ENCODE measurements around the gene ZMAT5.

ZMAT5 gene

DNA sequence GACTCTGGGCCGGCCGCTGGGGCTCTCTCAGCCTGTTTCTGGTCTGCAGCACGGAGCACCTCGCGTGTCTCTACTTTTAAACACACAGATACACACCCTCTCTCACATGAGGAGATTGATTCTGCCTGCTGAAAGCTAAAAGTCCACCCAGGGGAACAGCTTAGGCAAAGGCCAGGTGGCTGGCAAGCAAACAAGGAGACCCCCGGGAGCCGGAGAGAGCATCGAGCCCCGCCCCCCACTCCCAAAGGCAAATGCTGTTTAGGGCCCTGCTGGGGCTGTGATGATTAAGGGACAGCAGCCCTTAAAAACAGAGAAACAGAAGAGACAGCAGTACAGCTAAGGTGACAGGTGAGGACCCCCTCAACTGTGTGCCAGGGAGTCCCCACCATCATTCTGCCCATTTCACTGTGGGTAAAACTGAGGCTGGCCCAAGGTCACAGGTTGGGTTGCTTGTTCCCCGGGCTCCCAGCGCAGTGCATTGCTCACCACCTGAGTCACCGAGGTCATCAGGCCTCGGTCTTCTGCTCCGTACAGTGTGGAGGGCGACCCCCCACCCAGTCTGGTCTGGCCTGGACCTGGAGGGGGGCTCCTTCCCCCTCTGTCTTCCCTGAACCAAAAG lies 40.2 kb downstream of the ZMAT5 start:
- DNase-seq = no peak

DNA sequence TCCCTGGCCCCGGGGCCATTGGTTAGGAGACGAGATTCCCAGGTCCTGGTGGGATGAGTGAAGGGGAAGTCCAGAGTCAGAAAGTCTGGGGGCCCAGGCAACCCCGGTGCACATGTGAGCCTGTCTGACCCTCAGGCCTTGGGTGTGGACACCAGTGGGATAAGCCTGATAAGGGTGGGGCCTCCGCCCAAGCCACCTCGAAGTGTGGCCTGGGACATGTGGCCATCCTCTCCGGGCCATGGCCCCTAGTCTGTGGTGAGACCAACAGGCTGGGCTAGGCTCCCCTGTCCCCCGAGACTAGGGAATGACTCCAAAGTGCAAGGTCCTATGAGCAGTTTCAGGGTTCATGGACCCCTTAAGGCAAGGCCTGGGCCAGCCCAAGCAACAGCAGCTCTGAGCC lies 40.7 kb downstream of the ZMAT5 start:
- DNase-seq = no peak

DNA sequence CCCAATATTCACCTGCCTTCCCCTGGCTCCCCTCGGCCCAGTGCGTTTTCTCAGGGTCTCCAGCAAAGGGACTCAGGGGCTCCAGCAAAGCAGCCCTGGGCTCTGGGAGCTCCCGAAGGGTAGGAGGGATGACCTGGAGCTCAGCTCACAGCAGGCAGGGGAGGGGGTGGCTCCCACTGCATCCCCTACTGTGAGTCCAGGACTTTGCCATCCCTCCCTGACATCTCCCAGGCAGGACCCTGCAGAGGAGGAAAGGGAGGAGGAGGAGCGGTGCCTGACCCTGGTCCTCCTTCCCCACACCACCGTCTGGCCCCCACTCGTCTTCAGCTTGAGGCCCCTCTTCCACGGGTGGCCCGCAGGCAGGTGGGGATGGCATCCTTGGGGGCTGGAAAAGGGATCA lies 42.0 kb downstream of the ZMAT5 start:
- no peak for DNase-seq

DNA sequence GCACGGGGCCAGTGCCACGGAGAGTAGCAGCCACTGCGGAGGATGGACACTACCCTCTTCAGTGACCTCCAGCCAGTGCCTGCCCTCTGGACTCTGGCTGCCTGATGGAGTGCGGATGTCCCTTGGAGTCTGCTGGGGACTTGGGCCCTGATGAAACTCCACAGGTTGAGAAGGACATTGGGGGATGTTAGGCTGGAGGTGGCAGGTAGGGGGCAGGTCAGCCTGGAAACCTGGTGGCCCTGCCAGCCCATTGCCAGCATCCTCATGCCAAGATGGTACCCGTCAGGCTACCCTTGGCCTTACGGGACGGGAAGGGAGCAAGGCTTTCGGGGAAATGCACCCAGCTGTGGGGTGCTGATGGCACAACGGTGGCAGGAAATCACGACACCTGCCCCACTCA lies 43.0 kb downstream of the ZMAT5 start:
- no peak for DNase-seq

DNA sequence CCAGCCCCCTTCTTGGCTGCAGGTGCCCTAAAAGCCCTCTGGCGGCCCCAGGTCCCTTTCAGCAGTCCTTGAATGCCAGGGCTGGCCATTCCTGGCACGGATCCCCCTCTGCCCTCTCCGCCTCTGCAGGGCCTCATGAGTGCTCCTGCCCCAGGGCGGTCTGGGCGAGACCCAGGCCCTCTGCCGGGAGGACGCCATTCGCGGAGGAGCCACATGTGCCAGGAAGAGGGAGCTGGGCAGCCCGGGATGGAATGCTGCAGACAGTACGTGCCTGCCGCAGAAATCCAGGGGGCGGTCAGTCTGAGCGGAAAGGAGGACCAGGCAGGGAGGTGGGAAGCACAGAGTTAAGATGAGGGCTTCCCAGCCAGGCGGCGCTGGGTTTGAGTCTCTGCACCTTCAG lies 44.2 kb downstream of the ZMAT5 start:
- DNase-seq = no peak

DNA sequence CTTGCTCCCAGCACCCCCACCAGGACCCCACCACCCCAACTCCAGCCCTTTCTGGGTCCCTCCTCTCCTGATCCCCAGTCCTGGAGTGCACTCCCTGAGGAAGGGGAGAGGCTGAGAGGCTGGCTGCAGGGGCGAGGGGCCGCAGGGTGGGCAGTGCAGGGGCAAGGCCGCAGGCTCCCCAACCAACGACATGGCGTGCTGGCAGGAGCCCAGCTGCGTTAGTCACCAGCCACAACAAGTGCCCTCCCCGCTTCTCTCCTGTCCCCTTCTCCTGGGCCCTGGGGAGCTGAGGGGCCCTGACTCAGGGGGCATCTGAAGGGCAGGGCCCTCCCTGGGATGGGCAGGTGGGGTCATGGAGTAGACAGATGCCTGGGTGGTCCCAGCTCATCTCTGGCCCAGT lies 44.7 kb downstream of the ZMAT5 start:
- no peak for DNase-seq

DNA sequence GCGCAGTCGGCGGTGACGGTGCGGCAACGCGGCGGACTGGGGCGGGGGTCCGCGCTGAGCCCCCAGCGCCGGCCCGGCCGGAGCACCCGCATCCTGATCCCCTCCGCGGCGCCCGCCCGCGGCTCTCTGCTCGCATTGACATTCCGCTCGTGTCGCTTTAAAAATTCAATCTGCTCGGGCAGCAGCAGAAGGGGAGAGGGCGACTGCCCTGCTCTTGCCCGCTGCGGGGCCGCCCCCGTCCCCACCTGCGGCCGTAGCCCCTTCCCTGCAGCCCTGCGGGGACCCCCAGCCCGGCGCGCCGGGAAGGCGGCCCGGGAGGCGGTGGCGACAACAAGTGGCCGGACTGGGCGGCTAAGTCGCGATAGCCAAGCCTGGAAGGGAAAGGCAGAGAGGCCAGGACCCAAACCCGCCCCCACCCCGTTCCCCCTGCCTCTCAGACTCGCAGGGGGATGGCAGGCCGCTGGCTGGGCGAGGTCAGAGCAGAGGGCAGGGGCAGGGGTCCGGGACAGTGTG lies 45.9 kb downstream of the ZMAT5 start:
- DNase-seq = no peak

DNA sequence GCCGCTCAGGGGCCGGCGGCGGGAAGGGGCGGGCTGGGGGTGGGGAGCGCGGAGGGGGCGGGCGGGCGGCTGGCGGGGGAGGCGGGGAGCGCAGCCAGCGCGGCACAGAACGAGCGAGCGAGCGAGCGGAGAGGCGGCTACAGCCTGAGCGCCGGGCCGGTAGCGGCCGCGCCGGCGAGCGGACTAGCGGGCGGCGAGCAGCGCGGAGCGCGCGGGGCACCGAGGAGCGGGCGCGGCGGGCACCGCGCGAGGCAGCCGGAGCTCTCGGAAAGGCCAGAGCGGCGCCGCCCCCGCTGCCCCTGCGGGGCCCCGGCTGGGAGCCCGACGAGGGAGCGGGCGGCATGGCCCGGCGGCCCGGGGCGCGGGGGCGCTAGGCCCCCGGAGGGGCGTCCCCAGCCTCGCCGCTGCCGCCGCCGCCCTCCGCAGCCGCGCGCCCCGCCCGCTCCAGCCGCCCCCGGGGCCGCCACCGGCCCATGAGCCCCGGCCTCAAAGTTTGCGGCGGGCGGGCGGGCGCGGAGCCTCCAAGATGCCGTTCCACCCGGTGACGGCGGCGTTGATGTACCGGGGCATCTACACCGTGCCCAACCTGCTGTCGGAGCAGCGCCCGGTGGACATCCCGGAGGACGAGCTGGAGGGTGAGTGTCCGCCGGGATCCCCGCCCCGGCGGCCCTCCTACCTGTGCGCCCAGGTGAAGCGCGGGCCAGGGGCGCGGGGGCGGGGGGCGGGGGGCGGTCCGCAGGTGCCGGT lies 46.7 kb downstream of the ZMAT5 start, which contains the start of gene CABP7:
TSS of gene CABP7 (plus strand) at position 105 of the 747 bp plus-strand sequence. CDS start at position 527, 422 bp downstream.
- no peak for DNase-seq

DNA sequence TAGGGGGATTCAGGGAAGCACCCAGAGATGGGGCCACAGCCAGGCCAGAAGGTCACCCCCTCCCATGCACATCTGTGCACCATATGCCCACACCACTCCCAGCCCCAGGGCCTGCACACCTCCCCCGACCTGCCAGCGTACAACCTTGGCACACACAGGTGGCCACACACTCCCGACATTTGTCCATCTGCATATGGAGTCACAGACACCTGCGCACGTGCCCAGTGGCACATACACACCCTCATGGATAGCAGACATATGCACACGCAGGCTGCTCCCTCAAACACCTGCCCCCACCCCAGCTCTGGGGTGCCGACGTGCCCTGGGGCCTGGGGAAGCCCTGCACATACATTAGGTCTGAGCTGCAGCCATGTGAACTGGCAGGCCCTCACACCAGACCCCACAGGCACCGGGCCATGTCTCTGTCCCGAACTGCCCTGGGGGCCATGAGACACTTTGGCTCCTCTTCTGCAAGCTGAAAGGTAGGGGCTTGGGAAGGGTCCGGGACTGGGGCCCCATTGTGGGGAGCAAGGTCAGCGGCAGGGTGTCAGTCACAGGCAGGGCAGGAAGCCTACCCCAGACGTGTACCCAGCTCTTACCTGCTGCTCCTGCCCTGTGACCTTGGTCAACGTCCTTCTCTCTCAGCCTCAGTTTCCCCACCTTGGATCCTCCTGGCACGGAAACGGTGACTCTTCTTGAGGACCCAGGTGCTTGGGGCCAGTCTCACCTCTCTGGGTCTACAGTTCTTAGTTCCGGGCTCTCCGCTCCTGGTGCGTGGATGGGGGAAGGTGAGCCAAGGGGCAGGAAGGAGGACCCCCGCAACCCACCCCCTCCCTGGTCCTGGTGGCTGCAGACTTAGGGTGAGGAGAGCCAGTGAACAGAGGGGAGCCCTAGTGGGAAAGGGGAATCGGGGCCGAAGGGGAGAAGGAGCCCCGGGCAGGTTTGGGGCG lies 47.6 kb downstream of the ZMAT5 start:
- no peak for DNase-seq

DNA sequence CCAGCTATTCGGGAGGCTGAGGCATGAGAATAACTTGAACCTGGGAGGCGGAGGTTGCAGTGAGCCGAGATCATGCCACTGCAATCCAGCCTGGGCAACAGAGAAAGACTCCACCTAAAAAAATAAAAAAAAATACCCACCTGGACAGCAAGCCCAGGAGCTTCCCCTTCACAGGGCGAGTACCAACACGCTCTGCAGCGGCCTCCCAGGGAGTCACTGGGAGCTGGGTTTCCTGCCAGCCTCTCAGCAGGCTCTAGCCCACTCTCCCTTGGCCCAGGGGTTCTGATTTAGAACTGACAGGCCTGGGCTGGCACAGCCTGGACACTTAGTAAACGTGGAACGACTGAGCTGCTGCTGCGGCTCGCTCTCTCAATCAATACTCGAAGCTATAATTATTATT lies 49.0 kb downstream of the ZMAT5 start:
- no peak for DNase-seq

DNA sequence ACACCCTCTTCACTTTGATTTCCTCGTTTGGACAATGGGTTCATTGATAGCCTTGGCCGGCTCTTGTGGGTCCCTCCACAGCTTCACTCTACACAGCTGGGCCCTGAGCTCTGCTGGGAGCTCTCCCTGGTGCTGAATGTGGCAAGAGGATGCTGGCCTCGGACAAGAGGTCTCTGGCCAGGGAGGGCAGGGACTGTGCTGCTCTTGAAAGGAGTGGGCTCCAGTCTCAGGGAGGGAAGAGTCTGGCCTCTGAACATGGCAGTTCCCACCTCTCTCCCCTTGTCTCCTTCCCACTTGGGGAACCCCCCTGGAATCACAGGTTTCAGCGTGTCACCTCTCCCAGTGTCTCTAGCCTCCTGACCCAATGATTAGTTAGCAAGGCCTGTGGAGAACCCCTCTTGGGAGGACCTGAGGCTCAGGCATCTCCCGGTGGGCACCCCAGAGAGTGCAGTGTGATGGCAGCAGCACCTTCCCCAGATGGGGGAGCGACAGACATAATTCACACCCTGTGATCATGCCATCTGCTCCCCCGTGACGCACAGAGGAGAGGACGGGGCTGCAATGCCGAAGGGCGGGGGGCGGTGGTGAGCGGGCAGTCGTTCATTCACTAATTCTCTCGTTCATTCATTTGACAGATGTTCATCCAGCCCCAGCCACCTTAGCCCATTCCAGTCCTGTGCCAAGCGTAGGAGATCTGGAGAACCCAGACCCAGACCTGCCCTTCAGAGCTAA lies 49.8 kb downstream of the ZMAT5 start:
- peak; percentile 85 for DNase-seq

DNA sequence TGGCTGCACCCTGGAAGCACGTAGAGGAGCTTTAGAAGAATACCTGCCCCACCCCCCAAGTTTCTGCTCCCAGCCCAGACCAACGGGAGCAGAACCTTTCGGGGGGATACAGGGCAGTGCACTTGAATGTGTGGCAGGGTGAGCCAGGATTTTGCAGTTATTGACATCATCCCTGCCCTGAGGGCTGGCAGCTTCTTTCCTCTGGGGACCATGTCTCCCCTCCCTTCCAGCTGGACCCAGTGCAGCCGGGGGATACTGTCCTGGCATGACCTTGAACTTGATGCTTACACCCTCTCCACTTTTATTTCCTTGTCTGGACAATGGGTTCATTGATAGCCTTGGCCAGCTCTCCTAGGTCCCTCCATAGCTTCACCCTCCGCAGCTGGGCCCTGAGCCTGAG lies 51.1 kb downstream of the ZMAT5 start:
- no peak for DNase-seq

DNA sequence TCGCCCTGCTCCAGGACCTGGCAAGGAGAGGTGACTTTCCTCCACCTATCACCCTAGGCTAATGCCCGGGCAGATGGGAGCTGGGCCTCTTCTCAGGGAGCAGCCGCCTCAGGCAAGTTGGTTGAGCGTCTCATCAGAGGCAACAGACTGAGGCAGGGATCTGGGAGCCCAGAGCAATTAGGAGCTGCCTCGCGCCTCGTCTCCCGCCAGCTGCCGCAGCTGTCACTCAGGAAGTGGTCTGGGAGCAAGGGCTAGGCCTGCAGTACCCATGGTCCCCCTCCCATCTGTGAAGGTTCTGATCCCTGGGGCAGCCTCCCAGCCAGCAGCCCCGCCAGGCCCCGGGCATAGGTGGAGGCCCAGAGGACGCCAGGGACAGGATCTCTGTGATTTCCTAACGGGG lies 51.6 kb downstream of the ZMAT5 start:
- DNase-seq = no peak

DNA sequence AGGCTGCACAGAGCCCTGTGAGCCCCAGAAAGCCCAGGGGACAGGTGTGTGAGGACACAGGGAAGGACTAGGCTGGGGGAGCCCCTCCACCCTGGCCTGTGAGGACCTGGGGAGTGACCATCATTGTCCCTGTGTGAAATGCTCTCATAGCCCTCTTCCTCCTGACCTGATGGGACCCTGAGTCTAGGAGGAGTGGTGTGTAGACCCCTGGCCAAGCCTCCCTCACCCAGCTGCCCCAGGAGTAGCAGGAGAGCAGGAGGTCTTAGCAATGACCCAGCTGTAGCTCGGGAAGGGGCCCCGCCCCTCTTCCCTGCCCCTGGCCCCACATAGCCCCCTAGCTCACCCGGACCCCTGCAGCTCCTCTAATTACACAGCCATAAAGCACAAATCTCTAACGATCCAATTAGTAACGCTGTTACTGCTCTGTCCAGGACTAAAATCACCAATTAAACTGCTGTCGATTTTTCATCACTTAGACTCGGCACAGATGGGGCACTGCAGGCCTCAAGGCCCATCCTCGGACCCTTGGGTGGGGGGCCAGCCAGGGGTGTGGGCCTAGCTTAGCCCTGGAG lies 53.6 kb downstream of the ZMAT5 start:
- no peak for DNase-seq

DNA sequence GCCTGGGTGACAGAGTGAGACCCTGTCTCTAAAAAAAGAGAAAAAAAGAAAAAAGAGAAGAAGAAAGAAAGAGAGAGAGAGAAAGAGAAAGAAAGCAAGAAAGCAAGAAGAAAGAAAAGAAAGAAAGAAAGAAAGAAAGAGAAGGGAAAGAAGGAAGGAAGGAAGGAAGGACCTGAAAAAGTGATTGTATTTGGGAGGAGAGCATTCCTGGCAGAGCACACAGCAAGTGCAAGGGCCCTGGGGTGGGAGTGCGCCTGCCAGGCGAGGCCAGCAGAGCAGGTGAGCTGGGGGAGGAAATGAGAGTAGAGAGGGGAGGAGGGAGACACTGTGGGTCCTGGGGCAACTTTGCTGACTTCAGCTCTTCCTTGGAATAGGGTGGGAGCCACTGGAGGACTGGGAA lies 54.7 kb downstream of the ZMAT5 start:
- no peak for DNase-seq

DNA sequence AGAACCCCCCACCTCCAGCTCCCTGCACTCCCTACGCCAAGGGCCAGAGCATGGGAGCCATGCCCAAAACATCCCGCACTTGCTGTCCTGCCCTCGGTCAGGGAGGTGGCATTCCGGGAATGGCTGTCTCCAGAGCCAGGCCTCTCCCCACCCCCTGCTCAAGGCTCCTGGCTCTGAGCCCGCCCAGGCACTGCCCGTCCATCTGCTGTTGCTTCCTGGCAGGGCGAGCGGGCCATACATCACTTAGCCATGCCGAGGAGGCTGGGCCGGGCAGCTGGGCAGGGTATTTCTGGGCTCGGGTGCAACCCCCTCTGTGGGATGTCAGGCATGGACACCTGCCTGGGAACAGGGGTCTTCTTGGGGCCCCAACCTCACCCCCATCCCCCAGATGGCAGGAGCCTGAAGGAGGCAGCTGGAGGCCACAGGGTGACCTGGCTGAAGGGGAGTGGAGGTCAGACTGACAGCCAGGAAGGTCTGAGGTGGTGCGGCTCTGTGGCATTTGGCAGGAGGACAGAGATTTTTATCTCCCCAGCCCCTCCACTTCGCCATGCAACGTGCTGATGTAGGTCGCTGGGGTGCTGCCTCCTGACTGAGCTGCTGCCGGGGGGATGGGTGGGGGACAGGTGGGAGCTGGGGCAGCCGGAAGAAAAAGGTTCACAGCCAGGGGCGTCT lies 55.7 kb downstream of the ZMAT5 start:
- peak; percentile 77 for DNase-seq

DNA sequence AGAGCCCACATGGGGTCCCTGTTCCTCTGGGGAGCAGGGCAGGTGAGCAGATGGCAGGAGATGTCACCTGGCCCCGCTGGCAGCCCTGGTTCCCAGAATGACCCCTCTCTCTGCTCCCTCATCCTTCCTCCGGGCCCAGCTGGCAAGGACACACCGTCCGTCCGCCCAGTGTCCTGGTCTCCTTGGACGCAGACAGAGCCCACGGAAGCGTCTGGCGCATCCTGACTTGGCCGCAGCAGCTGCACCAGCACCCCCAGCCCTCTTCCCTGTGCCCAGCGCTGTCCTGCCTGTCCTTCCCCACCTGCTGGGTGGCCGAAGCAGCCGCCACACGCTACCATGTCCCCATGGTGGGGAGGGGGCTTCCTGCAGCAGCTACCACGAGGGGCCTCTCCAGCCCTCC lies 56.6 kb downstream of the ZMAT5 start:
- DNase-seq = no peak

DNA sequence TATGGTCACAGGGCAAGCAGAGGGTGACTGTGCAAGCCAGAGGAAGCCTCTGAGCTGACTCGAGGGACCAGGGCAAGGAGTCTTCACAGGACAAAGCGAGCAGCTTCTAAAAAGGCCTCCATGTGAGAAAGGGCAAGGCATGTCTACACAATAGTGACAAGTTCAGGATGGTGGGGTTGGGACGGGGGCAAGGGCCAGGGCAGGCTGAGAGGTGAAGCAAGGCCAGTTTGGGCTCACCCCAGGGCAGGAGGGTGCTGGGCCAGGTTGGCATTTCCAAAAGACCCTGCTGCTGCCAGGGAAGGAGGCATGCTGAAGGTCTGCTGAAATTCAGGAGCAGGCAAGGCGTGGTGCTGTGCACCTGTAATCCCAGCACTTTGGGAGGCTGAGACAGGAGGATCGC lies 59.3 kb downstream of the ZMAT5 start:
- no peak for DNase-seq

DNA sequence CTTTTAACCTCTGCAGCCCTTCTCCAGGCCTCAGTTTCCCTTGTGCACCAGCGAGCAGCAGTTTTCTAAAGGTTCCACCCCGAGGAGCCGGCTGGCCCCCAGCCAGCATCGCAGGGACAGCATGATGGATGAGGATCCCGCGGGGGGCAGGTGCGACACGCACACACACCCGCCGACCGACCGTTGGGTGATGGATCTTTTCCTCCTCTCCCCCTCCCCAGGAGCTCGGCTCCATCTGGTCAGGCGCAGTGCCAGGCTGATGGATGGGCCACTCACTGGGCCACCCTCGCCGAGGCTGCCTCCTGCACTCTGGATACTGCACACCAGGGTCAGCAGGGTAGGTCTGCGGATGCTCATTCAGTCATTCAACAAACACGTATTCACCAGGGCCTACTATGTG lies 59.8 kb downstream of the ZMAT5 start:
- DNase-seq = no peak

DNA sequence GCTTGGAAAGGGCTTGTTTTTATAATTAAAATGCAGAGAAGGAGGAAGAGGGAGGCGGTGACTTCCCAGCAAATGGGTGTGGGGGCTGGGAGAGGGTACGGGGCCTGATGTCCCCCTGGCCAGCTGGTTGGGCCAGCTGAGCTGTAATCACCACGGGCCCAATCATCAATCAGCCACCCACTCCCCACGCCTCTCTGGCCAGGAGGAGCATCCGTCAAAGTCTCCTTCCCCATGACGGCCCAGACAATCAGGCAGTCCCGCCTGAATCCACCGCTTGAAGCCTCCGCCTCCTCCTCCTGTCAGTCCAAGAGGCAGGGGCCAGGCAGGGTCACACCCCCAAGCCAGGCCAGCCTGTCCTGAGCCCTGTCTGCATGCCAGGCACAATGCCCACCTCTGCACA lies 60.3 kb downstream of the ZMAT5 start:
- no peak for DNase-seq

DNA sequence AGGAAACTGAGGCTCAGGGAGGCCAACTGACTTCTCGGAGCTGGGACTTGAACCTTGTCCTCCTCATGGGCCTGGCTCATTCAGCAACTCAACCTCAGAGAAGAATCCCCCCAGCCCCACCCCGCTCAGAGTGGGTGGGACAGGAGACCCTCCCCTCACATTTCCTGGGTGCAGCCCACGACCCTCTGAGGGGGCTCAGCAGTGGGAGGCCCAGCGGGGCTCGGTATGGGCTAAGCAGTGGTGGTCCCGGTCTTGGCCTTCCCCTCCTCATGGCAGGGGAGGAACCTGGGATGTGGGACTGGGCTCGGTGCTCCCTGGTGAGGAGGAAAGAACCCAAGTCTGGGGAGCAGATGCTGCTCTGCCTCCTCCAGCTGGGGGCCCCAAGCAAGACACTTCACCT lies 61.2 kb downstream of the ZMAT5 start:
- DNase-seq = no peak
